ENCODE measurements around the gene GPR137B. TPM values are rescaled to one million over a fixed set of nuclear protein-coding genes. Genes with fewer than 3 reads are reported as not detected.

GPR137B gene
- polyA plus RNA-seq, 1 donor from 2014 or later = 8.2 TPM

GRCh38 chr1:236179634-236180033 lies 37.3 kb downstream of the GPR137B start:
- Histone ChIP-seq H3K4me2 (ENCODE audit: low read length) (no peak overlapping the region), H3K27me3 (ENCODE audit: insufficient read depth, low read depth, low read length) (no peaks in the 10 kb centered on the region), H3K79me2 (replicated peaks; ENCODE audit: insufficient read depth, low read length) (no peaks in the 10 kb centered on the region), H3K27ac (ENCODE audit: low read length) (no peak overlapping the region), H3K9me3 (ENCODE audit: low read length) (no peaks in the 10 kb centered on the region), H2AFZ (ENCODE audit: low read depth, low read length) (no peak overlapping the region), H3F3A (ENCODE audit: insufficient read depth, low read length, poor library complexity, severe bottlenecking) (no peaks in the 10 kb centered on the region), H3K9ac (ENCODE audit: low read length) (no peak overlapping the region), H3K9me2 (ENCODE audit: insufficient read depth, low read length) (no peaks in the 10 kb centered on the region), H4K20me1 (ENCODE audit: insufficient read depth) (no peaks in the 10 kb centered on the region), H3K4me3 (ENCODE audit: low read length) (no peak overlapping the region), H3K36me3 (ENCODE audit: insufficient read depth, low read length) (no peaks in the 10 kb centered on the region)
- TF ChIP-seq EP300 (conservative IDR thresholded peaks at IDR 0.05; ENCODE audit: poor library complexity, severe bottlenecking) = no peak
- no peak for TF ChIP-seq EZH2 (IDR thresholded peaks at IDR 0.05; ENCODE audit: borderline replicate concordance, insufficient read depth, low read length, poor library complexity, severe bottlenecking)
- no peak for TF ChIP-seq CTCF (IDR thresholded peaks at IDR 0.05; ENCODE audit: poor library complexity, severe bottlenecking)
- TF ChIP-seq TAF1 (IDR thresholded peaks at IDR 0.05; ENCODE audit: low read depth) = no peak
- TF ChIP-seq MXI1 (conservative IDR thresholded peaks at IDR 0.05; ENCODE audit: poor library complexity, severe bottlenecking) = no peak
- no peak for TF ChIP-seq SMC3 (conservative IDR thresholded peaks at IDR 0.05; ENCODE audit: poor library complexity)
- TF ChIP-seq POLR2AphosphoS5 (IDR thresholded peaks at IDR 0.05) = no peak
- TF ChIP-seq REST (IDR thresholded peaks at IDR 0.05; ENCODE audit: borderline replicate concordance) = no peak

GRCh38 chr1:236181059-236181458 lies 38.7 kb downstream of the GPR137B start:
- Histone ChIP-seq H4K20me1 (ENCODE audit: insufficient read depth) (no peaks in the 10 kb centered on the region), H3K27me3 (ENCODE audit: insufficient read depth, low read depth, low read length) (no peaks in the 10 kb centered on the region), H3K27ac (ENCODE audit: low read length) (no peak overlapping the region), H3K9me2 (ENCODE audit: insufficient read depth, low read length) (no peaks in the 10 kb centered on the region), H3F3A (ENCODE audit: insufficient read depth, low read length, poor library complexity, severe bottlenecking) (no peaks in the 10 kb centered on the region), H3K9me3 (ENCODE audit: low read length) (no peaks in the 10 kb centered on the region), H3K36me3 (ENCODE audit: insufficient read depth, low read length) (no peaks in the 10 kb centered on the region), H3K4me2 (ENCODE audit: low read length) (no peak overlapping the region), H3K4me3 (ENCODE audit: low read length) (no peak overlapping the region), H3K9ac (ENCODE audit: low read length) (no peak overlapping the region), H2AFZ (ENCODE audit: low read depth, low read length) (no peak overlapping the region), H3K79me2 (replicated peaks; ENCODE audit: insufficient read depth, low read length) (no peaks in the 10 kb centered on the region)
- TF ChIP-seq SMC3 (conservative IDR thresholded peaks at IDR 0.05; ENCODE audit: poor library complexity) (no peak), CTCF (IDR thresholded peaks at IDR 0.05; ENCODE audit: poor library complexity, severe bottlenecking) (no peak), TAF1 (IDR thresholded peaks at IDR 0.05; ENCODE audit: low read depth) (no peak), REST (IDR thresholded peaks at IDR 0.05; ENCODE audit: borderline replicate concordance) (no peak), POLR2AphosphoS5 (IDR thresholded peaks at IDR 0.05) (no peak), EP300 (conservative IDR thresholded peaks at IDR 0.05; ENCODE audit: poor library complexity, severe bottlenecking) (no peak), RAD21 (conservative IDR thresholded peaks at IDR 0.05) (no peak)
